ENCODE results near the gene COL6A2.

COL6A2 gene

GRCh38 chr21:46124926-46125845 lies 27.3 kb downstream of the COL6A2 start:
- H3K4me3 ChIP-seq (ENCODE audit: control insufficient read depth, low read depth, low read length): no peak overlapping the region
- TF ChIP-seq CTCF (conservative IDR thresholded peaks at IDR 0.05; ENCODE audit: control insufficient read depth, insufficient read depth, low read depth, low read length): no peak
- peak; percentile 45 for DNase-seq (ENCODE audit: low read depth)

GRCh38 chr21:46125846-46126301 lies 28.0 kb downstream of the COL6A2 start:
- no peak overlapping the region for H3K4me3 ChIP-seq (ENCODE audit: control insufficient read depth, low read depth, low read length)

GRCh38 chr21:46126309-46127238 lies 28.7 kb downstream of the COL6A2 start:
- DNase-seq (ENCODE audit: low read depth): peak; percentile 30
- H3K4me3 ChIP-seq (ENCODE audit: control insufficient read depth, low read depth, low read length): no peak overlapping the region
- no peak for TF ChIP-seq CTCF (conservative IDR thresholded peaks at IDR 0.05; ENCODE audit: control insufficient read depth, insufficient read depth, low read depth, low read length)

More at GRCh38 chr21:46125846-46126301, 28.0 kb downstream of the COL6A2 start:
- DNase-seq (ENCODE audit: low read depth): no peak
- TF ChIP-seq CTCF (conservative IDR thresholded peaks at IDR 0.05; ENCODE audit: control insufficient read depth, insufficient read depth, low read depth, low read length): no peak

- TF ChIP-seq CTCF (conservative IDR thresholded peaks at IDR 0.05; ENCODE audit: control insufficient read depth, insufficient read depth, low read depth, low read length): no peak
- DNase-seq (ENCODE audit: low read depth): peak; percentile 23
- H3K4me3 ChIP-seq (ENCODE audit: control insufficient read depth, low read depth, low read length): no peak overlapping the region
These were observed 29.6 kb downstream of the COL6A2 start for GRCh38 chr21:46127239-46128105.

GRCh38 chr21:46128106-46128932 lies 30.4 kb downstream of the COL6A2 start:
- H3K4me3 ChIP-seq (ENCODE audit: control insufficient read depth, low read depth, low read length): no peak overlapping the region
- TF ChIP-seq CTCF (conservative IDR thresholded peaks at IDR 0.05; ENCODE audit: control insufficient read depth, insufficient read depth, low read depth, low read length): no peak
- DNase-seq (ENCODE audit: low read depth): peak; percentile 82

All from fibroblast of mammary gland (primary cell).